ENCODE results near the gene MEX3A. TPM values are rescaled to one million over a fixed set of nuclear protein-coding genes. Genes with fewer than 3 reads are reported as not detected.

MEX3A gene
- polyA plus RNA-seq, 2 of the 4 experiments (the other 2 are of a cell fraction) = 1.8 to 4.9 TPM

- no peak overlapping the region for H3K4me3 ChIP-seq
- no peaks in the 10 kb centered on the region for H3K9me3 ChIP-seq
- no peak for TF ChIP-seq ESRRA (IDR thresholded peaks at IDR 0.05; ENCODE audit: borderline replicate concordance, low read length)
- no peak for TF ChIP-seq ZC3H11A (IDR thresholded peaks at IDR 0.05)
- TF ChIP-seq HOXA7 (CRISPR knock-in tag; IDR thresholded peaks at IDR 0.05) = no peak
- TF ChIP-seq POLR2AphosphoS2 (conservative IDR thresholded peaks at IDR 0.05; ENCODE audit: low read length) = no peak
- no peak for TF ChIP-seq HEYL (CRISPR knock-in tag; IDR thresholded peaks at IDR 0.05)
- TF ChIP-seq TP53 (CRISPR knock-in tag; IDR thresholded peaks at IDR 0.05) = no peak
- no peak for TF ChIP-seq HES2 (IDR thresholded peaks at IDR 0.05)
- TF ChIP-seq SMC3 (IDR thresholded peaks at IDR 0.05) = no peak
- TF ChIP-seq ZSCAN20 (CRISPR knock-in tag; IDR thresholded peaks at IDR 0.05) = no peak
- no peak for TF ChIP-seq USF2 (IDR thresholded peaks at IDR 0.05)
- no peak for TF ChIP-seq KDM5A (IDR thresholded peaks at IDR 0.05)
- ATAC-seq = no peak
- H3K4me1 ChIP-seq = peaks cover 11% of the 10 kb centered on the region; the same call in 2 of the 3 replicates
- POLR2A ChIA-PET = no interaction called here
- no peak overlapping the region for H3K4me2 ChIP-seq
- no peak for FAIRE-seq
- CTCF ChIA-PET = interaction anchor here (2.1 to 2.9 kb wide), 2 partner anchors 11 to 53 kb away, joined by 8 to 19 read pairs; no protein-coding TSS in a partner anchor
- 92% methylated on average over 18 of the region's 19 CpGs for WGBS (ENCODE audit: missing lambda C conversion rate)
- H3K27ac ChIP-seq = no peak overlapping the region
- no peak for DNase-seq (ENCODE audit: low read depth in 1 of 2, low spot score in 1 of 2)
Measured at GRCh38 chr1:156077430-156077760, 4.9 kb downstream of the MEX3A start.

GRCh38 chr1:156076609-156077429 is 5.4 kb downstream of the MEX3A start:
- Histone ChIP-seq H3K4me1 (peaks cover 11% of the 10 kb centered on the region; the same call in 2 of the 3 replicates), H3K9me3 (no peaks in the 10 kb centered on the region), H3K4me3 (no peak overlapping the region), H3K27ac (no peak overlapping the region), H3K4me2 (no peak overlapping the region)
- POLR2A ChIA-PET = no interaction called here
- FAIRE-seq (no peak), DNase-seq (ENCODE audit: low read depth in 1 of 2, low spot score in 1 of 2) (no peak), ATAC-seq (no peak)
- CTCF ChIA-PET = interaction anchor here (2.0 to 2.9 kb wide), 2 partner anchors 11 to 13 kb away, joined by 5 to 29 read pairs; no protein-coding TSS in a partner anchor
- 96% methylated on average over 73 of the region's 73 CpGs for WGBS (ENCODE audit: missing lambda C conversion rate)
- TF ChIP-seq, protein P1, sequence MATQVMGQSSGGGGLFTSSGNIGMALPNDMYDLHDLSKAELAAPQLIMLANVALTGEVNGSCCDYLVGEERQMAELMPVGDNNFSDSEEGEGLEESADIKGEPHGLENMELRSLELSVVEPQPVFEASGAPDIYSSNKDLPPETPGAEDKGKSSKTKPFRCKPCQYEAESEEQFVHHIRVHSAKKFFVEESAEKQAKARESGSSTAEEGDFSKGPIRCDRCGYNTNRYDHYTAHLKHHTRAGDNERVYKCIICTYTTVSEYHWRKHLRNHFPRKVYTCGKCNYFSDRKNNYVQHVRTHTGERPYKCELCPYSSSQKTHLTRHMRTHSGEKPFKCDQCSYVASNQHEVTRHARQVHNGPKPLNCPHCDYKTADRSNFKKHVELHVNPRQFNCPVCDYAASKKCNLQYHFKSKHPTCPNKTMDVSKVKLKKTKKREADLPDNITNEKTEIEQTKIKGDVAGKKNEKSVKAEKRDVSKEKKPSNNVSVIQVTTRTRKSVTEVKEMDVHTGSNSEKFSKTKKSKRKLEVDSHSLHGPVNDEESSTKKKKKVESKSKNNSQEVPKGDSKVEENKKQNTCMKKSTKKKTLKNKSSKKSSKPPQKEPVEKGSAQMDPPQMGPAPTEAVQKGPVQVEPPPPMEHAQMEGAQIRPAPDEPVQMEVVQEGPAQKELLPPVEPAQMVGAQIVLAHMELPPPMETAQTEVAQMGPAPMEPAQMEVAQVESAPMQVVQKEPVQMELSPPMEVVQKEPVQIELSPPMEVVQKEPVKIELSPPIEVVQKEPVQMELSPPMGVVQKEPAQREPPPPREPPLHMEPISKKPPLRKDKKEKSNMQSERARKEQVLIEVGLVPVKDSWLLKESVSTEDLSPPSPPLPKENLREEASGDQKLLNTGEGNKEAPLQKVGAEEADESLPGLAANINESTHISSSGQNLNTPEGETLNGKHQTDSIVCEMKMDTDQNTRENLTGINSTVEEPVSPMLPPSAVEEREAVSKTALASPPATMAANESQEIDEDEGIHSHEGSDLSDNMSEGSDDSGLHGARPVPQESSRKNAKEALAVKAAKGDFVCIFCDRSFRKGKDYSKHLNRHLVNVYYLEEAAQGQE (IDR thresholded peaks at IDR 0.05) = no peak
- TF ChIP-seq ZSCAN20 (CRISPR knock-in tag; IDR thresholded peaks at IDR 0.05) (no peak), TP53 (CRISPR knock-in tag; IDR thresholded peaks at IDR 0.05) (no peak), HES2 (IDR thresholded peaks at IDR 0.05) (no peak), NR3C1 (IDR thresholded peaks at IDR 0.05) (no peak), CBX8 (IDR thresholded peaks at IDR 0.05) (no peak), ZFP36 (IDR thresholded peaks at IDR 0.05; ENCODE audit: borderline replicate concordance, partially characterized antibody) (no peak), MYC (IDR thresholded peaks at IDR 0.05; ENCODE audit: borderline replicate concordance, low read length) (no peak), RARB (CRISPR knock-in tag; IDR thresholded peaks at IDR 0.05) (no peak), NFE2L2 (conservative IDR thresholded peaks at IDR 0.05; ENCODE audit: low read length) (no peak), POLR2A (IDR thresholded peaks at IDR 0.05; ENCODE audit: low read length) (no peak), CHD2 (IDR thresholded peaks at IDR 0.05; ENCODE audit: low read length, partially characterized antibody) (no peak), HOXB5 (CRISPR knock-in tag; IDR thresholded peaks at IDR 0.05) (no peak), JUN (IDR thresholded peaks at IDR 0.05) (no peak)

All from A549 (cell line).